NCI-H187 (cell line): ENCODE data around the gene CMTM8.

ENCODE experiments used
- DNase-seq, 2 experiments: peaks; one replicate each; lab custom pipeline; 2025; lab: John Stamatoyannopoulos, UW

Gene CMTM8

GRCh38 chr3:32278714-32279113 lies 40.2 kb downstream of the CMTM8 start:
- DNase-seq = no peak

GRCh38 chr3:32280262-32280910 lies 41.9 kb downstream of the CMTM8 start:
- DNase-seq = no peak

GRCh38 chr3:32281570-32282106 lies 43.2 kb downstream of the CMTM8 start:
- DNase-seq = no peak

GRCh38 chr3:32282578-32283154 lies 44.2 kb downstream of the CMTM8 start:
- no peak for DNase-seq

- DNase-seq = no peak
Observed at GRCh38 chr3:32283304-32283703, 44.8 kb downstream of the CMTM8 start.

- DNase-seq = no peak
Observed at GRCh38 chr3:32284443-32285212, 46.1 kb downstream of the CMTM8 start.

- no peak for DNase-seq
Observed at GRCh38 chr3:32285891-32286290, 47.4 kb downstream of the CMTM8 start.

- no peak for DNase-seq
Observed at GRCh38 chr3:32288819-32289218, 50.3 kb downstream of the CMTM8 start.

GRCh38 chr3:32290619-32291018 lies 52.1 kb downstream of the CMTM8 start:
- no peak for DNase-seq

GRCh38 chr3:32292085-32292796 lies 53.8 kb downstream of the CMTM8 start:
- DNase-seq = no peak

GRCh38 chr3:32293903-32294302 lies 55.4 kb downstream of the CMTM8 start:
- DNase-seq = no peak

GRCh38 chr3:32296251-32297204 lies 58.0 kb downstream of the CMTM8 start:
- no peak for DNase-seq

- no peak for DNase-seq
Observed at GRCh38 chr3:32297366-32297765, 58.9 kb downstream of the CMTM8 start.

- no peak for DNase-seq
Observed at GRCh38 chr3:32301426-32301825, 62.9 kb downstream of the CMTM8 start.

- no peak for DNase-seq
Observed at GRCh38 chr3:32302601-32303398, 64.3 kb downstream of the CMTM8 start.

- no peak for DNase-seq
Observed at GRCh38 chr3:32303399-32303747, 64.9 kb downstream of the CMTM8 start.

GRCh38 chr3:32303977-32304881 lies 65.7 kb downstream of the CMTM8 start:
- no peak for DNase-seq

- no peak for DNase-seq
Observed at GRCh38 chr3:32305361-32305876, 66.9 kb downstream of the CMTM8 start.

- DNase-seq = no peak
Observed at GRCh38 chr3:32306072-32306471, 67.6 kb downstream of the CMTM8 start.
